Loucy (cell line): ENCODE measurements around the gene C1orf94.

ENCODE experiments used
- H2AFZ ChIP-seq: fragments of 200-600 bp; sonication (generic); 2 replicates; pipeline ENCODE4 v1.6.0; 2016; ENCODE audit warnings: antibody characterized with exemption, mild to moderate bottlenecking, low read length, moderate library complexity
- H3F3A ChIP-seq: fragments of 200-600 bp; 2 replicates; pipeline ENCODE4 v1.6.0; 2016; ENCODE audit warnings: antibody characterized with exemption, low read depth, mild to moderate bottlenecking
- H3K27me3 ChIP-seq: fragments of 200-600 bp; sonication (generic); 2 replicates; pipeline ENCODE4 v1.6.1; 2014; ENCODE audit warnings: low read length, mild to moderate bottlenecking; ENCODE audit not compliant: insufficient read depth, poor library complexity, severe bottlenecking
- H3K36me3 ChIP-seq: fragments of 200-600 bp; sonication (generic); 2 replicates; pipeline ENCODE4 v1.6.1; 2016; ENCODE audit warnings: low read length; ENCODE audit not compliant: insufficient read depth
- H3K4me1 ChIP-seq: fragments of 200-600 bp; sonication (generic); 2 replicates; pipeline ENCODE4 v1.5.1; 2014; ENCODE audit warnings: low read length, mild to moderate bottlenecking; ENCODE audit not compliant: insufficient read depth, poor library complexity, severe bottlenecking
- H3K4me2 ChIP-seq: fragments of 200-600 bp; sonication (generic); 2 replicates; pipeline ENCODE4 v1.6.0; 2014; ENCODE audit warnings: antibody characterized with exemption, low read length, low read depth, mild to moderate bottlenecking; ENCODE audit not compliant: poor library complexity, severe bottlenecking
- H3K4me3 ChIP-seq: fragments of 200-600 bp; sonication (generic); 2 replicates; pipeline ENCODE4 v1.5.1; 2014; ENCODE audit warnings: low read length, mild to moderate bottlenecking, mixed read lengths; ENCODE audit not compliant: poor library complexity, severe bottlenecking
- H3K79me2 ChIP-seq: fragments of 200-600 bp; sonication (generic); 2 replicates; pipeline ENCODE4 v1.6.1; 2014; ENCODE audit warnings: low read length; ENCODE audit not compliant: insufficient read depth
- H3K9ac ChIP-seq: fragments of 200-600 bp; sonication (generic); 2 replicates; pipeline ENCODE4 v1.6.0; 2014; ENCODE audit warnings: mild to moderate bottlenecking, low read depth, low read length, moderate library complexity; ENCODE audit not compliant: poor library complexity, severe bottlenecking
- H3K9me2 ChIP-seq: fragments of 200-600 bp; sonication (generic); replicated peaks from 2 replicates; pipeline ENCODE4 v1.6.1; 2016; ENCODE audit warnings: low read depth, low read length, mixed read lengths
- H3K9me3 ChIP-seq: fragments of 200-600 bp; sonication (generic); 2 replicates; pipeline ENCODE4 v1.6.1; 2014; ENCODE audit warnings: mild to moderate bottlenecking, antibody characterized with exemption, low read length, low read depth; ENCODE audit not compliant: insufficient read depth
- H4K20me1 ChIP-seq: fragments of 200-600 bp; sonication (generic); 2 replicates; pipeline ENCODE4 v1.6.0; 2014; ENCODE audit warnings: antibody characterized with exemption, low read length, mild to moderate bottlenecking; ENCODE audit not compliant: insufficient read depth, poor library complexity, severe bottlenecking
- EZH2phosphoT487 ChIP-seq: fragments of 200-600 bp; IDR thresholded peaks from 2 replicates; pipeline ENCODE4 v1.6.1; 2018; ENCODE audit warnings: antibody characterized with exemption, mild to moderate bottlenecking, moderate library complexity, borderline replicate concordance
- TF ChIP-seq, protein P1 (sequence below): fragments of 200-600 bp; sonication (generic); conservative IDR thresholded peaks from 2 replicates; pipeline ENCODE4 v1.5.1; 2014; ENCODE audit warnings: mild to moderate bottlenecking, antibody characterized with exemption, low read length

Gene C1orf94

DNA sequence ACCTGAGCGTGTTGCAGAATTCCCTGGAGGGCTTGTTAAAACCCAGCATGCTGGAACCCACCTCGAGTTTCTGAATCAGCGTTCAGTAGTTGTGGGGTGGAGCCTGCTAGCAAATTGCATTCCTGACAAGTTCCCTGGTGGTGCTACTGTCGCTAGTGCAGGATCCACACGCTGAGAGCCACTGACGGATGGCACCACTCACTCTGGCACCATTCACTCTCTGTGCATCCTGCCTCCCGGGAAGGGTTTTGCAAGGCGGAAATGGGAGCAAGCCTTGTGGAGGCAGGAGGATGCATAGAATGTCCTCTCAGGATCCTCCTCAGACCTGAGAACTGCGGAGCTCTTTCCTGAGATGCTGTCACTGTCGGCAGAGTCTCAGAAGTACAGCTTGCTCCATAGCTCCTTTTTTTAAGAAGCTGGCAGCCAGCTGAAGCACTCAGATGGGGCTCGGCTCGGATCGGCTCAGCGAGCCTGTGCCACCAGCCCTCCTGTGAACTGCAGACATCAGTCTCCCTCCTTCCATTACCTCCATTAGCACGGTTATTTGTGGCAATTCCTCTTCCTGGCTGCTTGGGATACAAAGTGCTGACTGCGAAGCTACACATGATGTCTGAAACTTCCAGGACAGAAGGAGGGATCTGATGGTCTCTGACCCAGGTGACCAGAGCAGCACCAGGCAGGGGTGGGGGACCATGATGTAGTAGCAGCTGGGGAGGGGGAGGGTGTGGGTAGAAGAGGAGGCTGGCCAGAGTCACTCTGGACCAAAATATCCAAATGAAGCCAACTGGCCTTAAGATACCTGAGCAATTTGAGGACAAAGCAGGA, 89.6 kb downstream of the C1orf94 start:
- Histone ChIP-seq H3K4me1 (no peaks in the 10 kb centered on the region), H3K4me3 (no peak overlapping the region)
- TF ChIP-seq, protein P1, sequence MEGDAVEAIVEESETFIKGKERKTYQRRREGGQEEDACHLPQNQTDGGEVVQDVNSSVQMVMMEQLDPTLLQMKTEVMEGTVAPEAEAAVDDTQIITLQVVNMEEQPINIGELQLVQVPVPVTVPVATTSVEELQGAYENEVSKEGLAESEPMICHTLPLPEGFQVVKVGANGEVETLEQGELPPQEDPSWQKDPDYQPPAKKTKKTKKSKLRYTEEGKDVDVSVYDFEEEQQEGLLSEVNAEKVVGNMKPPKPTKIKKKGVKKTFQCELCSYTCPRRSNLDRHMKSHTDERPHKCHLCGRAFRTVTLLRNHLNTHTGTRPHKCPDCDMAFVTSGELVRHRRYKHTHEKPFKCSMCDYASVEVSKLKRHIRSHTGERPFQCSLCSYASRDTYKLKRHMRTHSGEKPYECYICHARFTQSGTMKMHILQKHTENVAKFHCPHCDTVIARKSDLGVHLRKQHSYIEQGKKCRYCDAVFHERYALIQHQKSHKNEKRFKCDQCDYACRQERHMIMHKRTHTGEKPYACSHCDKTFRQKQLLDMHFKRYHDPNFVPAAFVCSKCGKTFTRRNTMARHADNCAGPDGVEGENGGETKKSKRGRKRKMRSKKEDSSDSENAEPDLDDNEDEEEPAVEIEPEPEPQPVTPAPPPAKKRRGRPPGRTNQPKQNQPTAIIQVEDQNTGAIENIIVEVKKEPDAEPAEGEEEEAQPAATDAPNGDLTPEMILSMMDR = no peak
- TF ChIP-seq EZH2phosphoT487 = no peak

DNA sequence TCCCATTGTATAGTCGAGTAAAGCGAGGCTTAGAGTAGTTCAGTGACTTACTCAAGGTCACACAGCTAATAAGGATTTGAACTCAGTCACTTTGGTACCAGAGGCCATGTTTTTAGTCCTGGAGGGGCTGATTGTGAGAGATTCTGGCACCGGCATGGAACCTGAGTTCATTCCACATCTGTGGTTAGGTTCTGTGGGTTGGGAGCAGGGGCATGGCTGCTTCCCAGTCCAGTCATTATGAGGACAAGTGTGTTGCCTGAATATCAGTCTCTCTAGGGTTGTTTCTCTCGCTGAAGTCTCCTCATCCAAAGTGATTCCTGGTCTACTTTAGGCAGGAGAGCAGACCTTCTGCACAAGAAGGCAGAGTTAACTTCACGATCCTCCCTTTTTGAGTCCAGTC, 90.6 kb downstream of the C1orf94 start:
- H3K4me3 ChIP-seq = no peak overlapping the region
- H3K9ac ChIP-seq = no peak overlapping the region
- H3K36me3 ChIP-seq = no peaks in the 10 kb centered on the region
- no peaks in the 10 kb centered on the region for H3K4me1 ChIP-seq
- H4K20me1 ChIP-seq = no peaks in the 10 kb centered on the region
- TF ChIP-seq EZH2phosphoT487 = no peak
- TF ChIP-seq, protein P1 = no peak
- H2AFZ ChIP-seq = no peak overlapping the region
- H3K27me3 ChIP-seq = no peaks in the 10 kb centered on the region
- no peaks in the 10 kb centered on the region for H3K9me3 ChIP-seq
- no peaks in the 10 kb centered on the region for H3K79me2 ChIP-seq
- no peaks in the 10 kb centered on the region for H3K9me2 ChIP-seq
- H3F3A ChIP-seq = no peaks in the 10 kb centered on the region
- H3K4me2 ChIP-seq = no peak overlapping the region

More for the DNA sequence above, 89.6 kb downstream of the C1orf94 start:
- Histone ChIP-seq H3K27me3 (no peaks in the 10 kb centered on the region), H3K9me3 (no peaks in the 10 kb centered on the region), H3K4me2 (no peak overlapping the region), H3K36me3 (no peaks in the 10 kb centered on the region), H3K9me2 (no peaks in the 10 kb centered on the region), H3K79me2 (no peaks in the 10 kb centered on the region), H2AFZ (no peak overlapping the region), H4K20me1 (no peaks in the 10 kb centered on the region), H3K9ac (no peak overlapping the region), H3F3A (no peaks in the 10 kb centered on the region)

DNA sequence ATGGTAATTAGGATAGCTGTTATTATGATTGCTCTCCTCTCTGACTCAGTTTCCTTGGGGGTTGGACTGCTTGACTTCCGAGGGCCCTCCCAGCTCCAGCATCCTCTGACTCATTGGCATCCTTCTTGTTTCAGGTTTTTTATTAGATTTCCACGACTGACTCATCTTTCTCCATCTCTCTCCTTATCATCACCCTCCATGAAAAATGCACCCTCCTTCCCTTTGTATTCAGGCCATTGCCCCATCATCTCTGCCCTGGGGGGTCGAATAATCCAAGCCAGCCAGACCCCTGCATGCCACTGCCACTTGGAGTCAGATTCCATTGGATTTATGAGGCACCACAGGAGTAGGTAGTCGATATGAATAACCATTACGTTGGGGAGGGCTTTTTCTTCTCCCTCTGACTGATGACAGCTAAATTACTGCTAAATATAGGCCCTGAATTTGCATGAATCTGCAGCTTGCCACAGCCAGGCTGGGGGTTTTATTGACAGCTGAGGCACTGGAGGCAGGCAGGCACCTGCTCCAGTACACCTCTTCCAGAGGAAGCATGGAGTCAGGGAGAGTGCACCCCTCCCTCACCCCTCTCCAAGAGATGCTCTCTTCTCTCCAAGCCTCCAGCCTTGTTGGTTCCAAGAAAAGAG, 91.7 kb downstream of the C1orf94 start:
- H4K20me1 ChIP-seq = no peaks in the 10 kb centered on the region
- H3K4me3 ChIP-seq = no peak overlapping the region
- no peak overlapping the region for H2AFZ ChIP-seq
- no peak overlapping the region for H3K4me2 ChIP-seq
- H3K27me3 ChIP-seq = no peaks in the 10 kb centered on the region
- H3K79me2 ChIP-seq = no peaks in the 10 kb centered on the region
- H3K9me2 ChIP-seq = no peaks in the 10 kb centered on the region
- no peak overlapping the region for H3K9ac ChIP-seq
- no peaks in the 10 kb centered on the region for H3K9me3 ChIP-seq
- H3F3A ChIP-seq = no peaks in the 10 kb centered on the region
- H3K4me1 ChIP-seq = no peaks in the 10 kb centered on the region
- TF ChIP-seq, protein P1 = no peak
- TF ChIP-seq EZH2phosphoT487 = no peak
- H3K36me3 ChIP-seq = no peaks in the 10 kb centered on the region
